Stimulated activated naive CD8-positive, alpha-beta T cell treated with anti-CD3 and anti-CD28 coated beads, Interleukin-15, Interleukin-2, amounts not matched to agents 100 U/mL and 50 U/mL, for 24 hours (primary cell): ENCODE measurements around the gene ANGEL2.
A peak's percentile ranks its signal among the peaks of the same experiment; 100 is the strongest.
"Not testable (repeated sequence)": the region's sequence is repeated elsewhere in the genome, so short reads cannot be mapped to it uniquely, and the experiment has no call there.

Experiments
- ATAC-seq: fragments of 150-1000 bp; cut with Tn5 transposase; one replicate; pipeline ENCODE4 v1.10.0; 2021
- DNase-seq: peaks from one replicate; pipeline ENCODE4 v3.0.0; 2021

ANGEL2 gene

GRCh38 chr1:213015099-213016050 lies at the start of gene ANGEL2:
ANGEL2 (minus strand) TSS chr1:213015867; CDS start chr1:213015671, 196 bp downstream.
- DNase-seq (peak; percentile 92), ATAC-seq (peak; percentile 98)

GRCh38 chr1:213061263-213061662 lies 45.6 kb upstream of the ANGEL2 start:
- no peak for DNase-seq
- ATAC-seq = no peak

GRCh38 chr1:213060836-213061235 lies 45.2 kb upstream of the ANGEL2 start:
- ATAC-seq = no peak
- no peak for DNase-seq

GRCh38 chr1:213057264-213058059 lies 41.8 kb upstream of the ANGEL2 start:
- ATAC-seq = no peak
- no peak for DNase-seq

GRCh38 chr1:213055767-213056166 lies 40.1 kb upstream of the ANGEL2 start:
- DNase-seq = no peak
- no peak for ATAC-seq

GRCh38 chr1:213054733-213055591 lies 39.3 kb upstream of the ANGEL2 start:
- DNase-seq (no peak), ATAC-seq (no peak)

- no peak for ATAC-seq
- no peak for DNase-seq
These were observed 38.5 kb upstream of the ANGEL2 start for GRCh38 chr1:213054142-213054541.

GRCh38 chr1:213053455-213053854 lies 37.8 kb upstream of the ANGEL2 start:
- ATAC-seq (no peak), DNase-seq (no peak)

- DNase-seq = no peak
- ATAC-seq = no peak
These were observed 36.2 kb upstream of the ANGEL2 start for GRCh38 chr1:213051881-213052202.

- ATAC-seq = peak; percentile 98
- peak; percentile 88 for DNase-seq
These were observed 35.6 kb upstream of the ANGEL2 start, which contains the start of gene RPS6KC1 for GRCh38 chr1:213051127-213051880. RPS6KC1 (plus strand) TSS chr1:213051241; CDS start chr1:213051405, 164 bp downstream.

- ATAC-seq (peak; percentile 30), DNase-seq (no peak)
These were observed 35.1 kb upstream of the ANGEL2 start for GRCh38 chr1:213050745-213051126.

GRCh38 chr1:213049232-213049631 lies 33.6 kb upstream of the ANGEL2 start:
- ATAC-seq (no peak), DNase-seq (no peak)

GRCh38 chr1:213045321-213046226 lies 29.9 kb upstream of the ANGEL2 start:
- DNase-seq, ATAC-seq: not testable (repeated sequence)

- ATAC-seq = no peak
- DNase-seq = no peak
These were observed 25.8 kb upstream of the ANGEL2 start for GRCh38 chr1:213041443-213041842.

- no peak for DNase-seq
- no peak for ATAC-seq
These were observed 19.9 kb upstream of the ANGEL2 start for GRCh38 chr1:213035573-213035972.

GRCh38 chr1:213034713-213035112 lies 19.0 kb upstream of the ANGEL2 start:
- ATAC-seq = no peak
- DNase-seq = no peak

- no peak for DNase-seq
- no peak for ATAC-seq
These were observed 17.0 kb upstream of the ANGEL2 start for GRCh38 chr1:213032651-213033050.

- not testable (repeated sequence) for ATAC-seq, DNase-seq
These were observed 11.4 kb upstream of the ANGEL2 start for GRCh38 chr1:213027024-213027423.

GRCh38 chr1:213020016-213020415 lies 4.3 kb upstream of the ANGEL2 start:
- DNase-seq = no peak
- ATAC-seq = no peak

- no peak for DNase-seq
- ATAC-seq = no peak
These were observed 3.8 kb upstream of the ANGEL2 start for GRCh38 chr1:213019450-213019849.
